ENCODE measurements around the gene TMEM183A.
"Not testable (repeated sequence)": the region's sequence is repeated elsewhere in the genome, so short reads cannot be mapped to it uniquely, and the experiment has no call there.

The TMEM183A gene

GRCh38 chr1:203006948-203007871, at the start of gene TMEM183A:
TSS of gene TMEM183A (plus strand) at chr1:203007374. CDS start at chr1:203007466, 92 bp downstream.
- peak; percentile 55 for FAIRE-seq

GRCh38 chr1:202957733-202958543, 49.2 kb upstream of the TMEM183A start, which contains the start of gene ADIPOR1:
TSS of gene ADIPOR1 (minus strand) at chr1:202958312. CDS start at chr1:202951070, 7,242 bp downstream.
- no peak for FAIRE-seq

- FAIRE-seq, result no peak
Observed at GRCh38 chr1:202958544-202959275, 48.5 kb upstream of the TMEM183A start.

- FAIRE-seq, result no peak
Observed at GRCh38 chr1:202959276-202959620, 47.9 kb upstream of the TMEM183A start.

- FAIRE-seq, result no peak
Observed at GRCh38 chr1:202961220-202961880, 45.8 kb upstream of the TMEM183A start.

- FAIRE-seq, result no peak
Observed at GRCh38 chr1:202964791-202965410, 42.3 kb upstream of the TMEM183A start.

GRCh38 chr1:202965422-202965821, 41.8 kb upstream of the TMEM183A start:
- FAIRE-seq, result no peak

GRCh38 chr1:202966006-202966898, 40.9 kb upstream of the TMEM183A start:
- no peak for FAIRE-seq

- FAIRE-seq, result no peak
Observed at GRCh38 chr1:202967684-202968281, 39.4 kb upstream of the TMEM183A start.

- no peak for FAIRE-seq
Observed at GRCh38 chr1:202968351-202968750, 38.8 kb upstream of the TMEM183A start.

GRCh38 chr1:202968895-202969295, 38.3 kb upstream of the TMEM183A start:
- FAIRE-seq, result no peak

GRCh38 chr1:202972046-202972445, 35.1 kb upstream of the TMEM183A start:
- no peak for FAIRE-seq

- FAIRE-seq, result no peak
Observed at GRCh38 chr1:202974856-202975255, 32.3 kb upstream of the TMEM183A start.

- no peak for FAIRE-seq
Observed at GRCh38 chr1:202976633-202977032, 30.5 kb upstream of the TMEM183A start.

GRCh38 chr1:202979459-202979858, 27.7 kb upstream of the TMEM183A start:
- FAIRE-seq, result no peak

- no peak for FAIRE-seq
Observed at GRCh38 chr1:202981939-202982338, 25.2 kb upstream of the TMEM183A start.

GRCh38 chr1:202982715-202983430, 24.3 kb upstream of the TMEM183A start:
- FAIRE-seq, result no peak

- FAIRE-seq, result not testable (repeated sequence)
Observed at GRCh38 chr1:202986120-202986519, 21.1 kb upstream of the TMEM183A start.

- FAIRE-seq, result no peak
Observed at GRCh38 chr1:202987255-202987654, 19.9 kb upstream of the TMEM183A start.
